ENCODE data around the gene NCAM1.

DNA sequence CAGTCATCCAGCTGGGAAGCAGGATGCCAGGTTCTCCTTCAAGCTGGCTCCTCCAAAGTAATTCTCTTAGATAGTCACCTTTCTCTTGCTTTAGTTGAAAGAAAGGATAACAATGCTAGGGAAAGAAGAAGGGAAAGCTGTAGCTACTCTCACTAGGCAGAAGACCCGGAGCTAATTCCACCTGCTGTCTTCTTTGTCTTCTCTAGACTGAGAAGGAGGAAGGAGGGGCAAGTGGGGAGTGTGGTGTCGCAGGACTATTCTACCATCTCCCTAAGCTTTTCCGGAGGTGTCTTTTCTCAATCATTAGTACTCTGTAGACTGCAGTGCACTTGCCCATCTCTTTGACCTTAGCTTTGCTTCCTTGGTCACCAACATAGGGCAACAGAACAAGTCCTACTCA is 162.8 kb downstream of the NCAM1 start:
- TF ChIP-seq, protein P1, sequence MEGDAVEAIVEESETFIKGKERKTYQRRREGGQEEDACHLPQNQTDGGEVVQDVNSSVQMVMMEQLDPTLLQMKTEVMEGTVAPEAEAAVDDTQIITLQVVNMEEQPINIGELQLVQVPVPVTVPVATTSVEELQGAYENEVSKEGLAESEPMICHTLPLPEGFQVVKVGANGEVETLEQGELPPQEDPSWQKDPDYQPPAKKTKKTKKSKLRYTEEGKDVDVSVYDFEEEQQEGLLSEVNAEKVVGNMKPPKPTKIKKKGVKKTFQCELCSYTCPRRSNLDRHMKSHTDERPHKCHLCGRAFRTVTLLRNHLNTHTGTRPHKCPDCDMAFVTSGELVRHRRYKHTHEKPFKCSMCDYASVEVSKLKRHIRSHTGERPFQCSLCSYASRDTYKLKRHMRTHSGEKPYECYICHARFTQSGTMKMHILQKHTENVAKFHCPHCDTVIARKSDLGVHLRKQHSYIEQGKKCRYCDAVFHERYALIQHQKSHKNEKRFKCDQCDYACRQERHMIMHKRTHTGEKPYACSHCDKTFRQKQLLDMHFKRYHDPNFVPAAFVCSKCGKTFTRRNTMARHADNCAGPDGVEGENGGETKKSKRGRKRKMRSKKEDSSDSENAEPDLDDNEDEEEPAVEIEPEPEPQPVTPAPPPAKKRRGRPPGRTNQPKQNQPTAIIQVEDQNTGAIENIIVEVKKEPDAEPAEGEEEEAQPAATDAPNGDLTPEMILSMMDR (IDR thresholded peaks at IDR 0.05), result no peak
- TF ChIP-seq POLR2A (IDR thresholded peaks at IDR 0.05), result no peak

All from thyroid gland (tissue), 4 donors.